AG20443 (cell line): ENCODE data around the gene FIP1L1.

Source experiments
- DNase-seq: peaks from one replicate; pipeline ENCODE4 v3.0.0; 2012; ENCODE audit warnings: low spot score, mixed read lengths

FIP1L1 gene

DNA sequence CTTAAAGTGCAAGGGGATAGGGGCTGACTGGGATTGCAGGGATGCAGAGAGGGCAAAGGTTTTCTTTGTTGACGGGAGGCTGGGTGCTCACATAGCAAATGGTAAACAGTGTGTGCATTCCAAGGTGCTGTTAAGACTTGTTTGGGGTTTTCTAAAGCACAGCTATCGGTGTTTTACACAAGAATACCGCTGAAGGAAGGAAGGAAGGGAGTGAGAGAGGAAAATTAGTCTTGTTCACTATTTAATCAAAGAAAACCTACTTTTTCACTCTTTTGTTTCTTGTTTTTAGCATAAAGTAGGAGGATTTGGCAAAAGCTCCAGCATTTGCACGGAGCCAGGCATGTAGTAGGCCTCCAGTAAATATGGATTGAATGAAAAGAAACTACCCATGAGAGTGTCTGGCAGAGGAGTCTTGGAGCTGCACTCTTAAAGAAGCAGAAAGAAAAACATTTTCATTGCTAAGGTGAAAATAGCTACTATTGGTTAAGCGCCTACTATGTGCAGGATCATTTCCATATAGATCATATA, 99.7 kb downstream of the FIP1L1 start:
- no peak for DNase-seq

GRCh38 chr4:53477636-53478035, 100.2 kb downstream of the FIP1L1 start:
- DNase-seq = no peak

GRCh38 chr4:53478671-53479456, 101.4 kb downstream of the FIP1L1 start:
- peak; percentile 54 for DNase-seq

GRCh38 chr4:53479736-53480525, 102.5 kb downstream of the FIP1L1 start:
- DNase-seq = peak; percentile 62

DNA sequence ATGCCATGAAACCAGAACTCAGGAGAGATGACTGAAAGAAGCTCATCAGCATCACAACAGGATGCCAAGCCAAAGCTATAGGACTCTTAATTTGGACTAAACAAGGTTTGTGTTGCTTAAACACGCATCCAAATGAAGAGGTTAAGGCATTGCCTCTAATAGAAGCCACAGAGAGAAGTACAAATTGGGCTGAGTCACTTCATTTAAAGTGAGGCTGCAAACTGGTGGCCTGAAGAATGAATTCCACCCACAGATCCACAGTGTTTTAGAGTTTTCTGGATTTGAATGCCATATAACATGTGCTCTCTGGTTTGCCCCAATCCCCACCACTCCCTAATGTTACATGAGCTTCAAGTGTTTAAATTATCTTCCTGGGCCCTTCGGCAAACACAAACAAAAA, 103.5 kb downstream of the FIP1L1 start:
- DNase-seq = no peak

GRCh38 chr4:53481586-53481985, 104.1 kb downstream of the FIP1L1 start:
- no peak for DNase-seq

- no peak for DNase-seq
These were observed 105.8 kb downstream of the FIP1L1 start for GRCh38 chr4:53483250-53483649.

- DNase-seq = no peak
These were observed 107.6 kb downstream of the FIP1L1 start for GRCh38 chr4:53484911-53485657.

DNA sequence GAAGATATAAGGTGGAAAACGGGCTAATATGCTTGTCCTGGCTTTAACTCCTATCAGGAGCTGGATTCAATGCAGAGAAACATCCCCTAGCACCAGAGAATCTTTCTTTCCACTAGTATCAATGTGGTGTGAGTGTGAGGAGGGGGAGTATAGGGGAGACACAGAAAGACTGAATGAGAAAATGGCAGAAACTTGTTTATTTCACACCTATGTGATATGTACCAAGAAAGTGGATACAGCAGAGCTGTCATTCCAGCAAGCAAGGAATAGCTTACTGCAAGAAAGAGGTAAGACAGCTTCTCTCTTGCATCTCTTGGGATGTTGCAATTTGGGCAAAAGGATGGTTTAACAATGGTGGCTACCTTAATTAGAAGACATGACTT, 108.2 kb downstream of the FIP1L1 start:
- no peak for DNase-seq

GRCh38 chr4:53487766-53488165, 110.3 kb downstream of the FIP1L1 start:
- DNase-seq = no peak

GRCh38 chr4:53489279-53489889, 111.9 kb downstream of the FIP1L1 start:
- DNase-seq = peak; percentile 42

- DNase-seq = no peak
These were observed 112.9 kb downstream of the FIP1L1 start for GRCh38 chr4:53490161-53490956.

DNA sequence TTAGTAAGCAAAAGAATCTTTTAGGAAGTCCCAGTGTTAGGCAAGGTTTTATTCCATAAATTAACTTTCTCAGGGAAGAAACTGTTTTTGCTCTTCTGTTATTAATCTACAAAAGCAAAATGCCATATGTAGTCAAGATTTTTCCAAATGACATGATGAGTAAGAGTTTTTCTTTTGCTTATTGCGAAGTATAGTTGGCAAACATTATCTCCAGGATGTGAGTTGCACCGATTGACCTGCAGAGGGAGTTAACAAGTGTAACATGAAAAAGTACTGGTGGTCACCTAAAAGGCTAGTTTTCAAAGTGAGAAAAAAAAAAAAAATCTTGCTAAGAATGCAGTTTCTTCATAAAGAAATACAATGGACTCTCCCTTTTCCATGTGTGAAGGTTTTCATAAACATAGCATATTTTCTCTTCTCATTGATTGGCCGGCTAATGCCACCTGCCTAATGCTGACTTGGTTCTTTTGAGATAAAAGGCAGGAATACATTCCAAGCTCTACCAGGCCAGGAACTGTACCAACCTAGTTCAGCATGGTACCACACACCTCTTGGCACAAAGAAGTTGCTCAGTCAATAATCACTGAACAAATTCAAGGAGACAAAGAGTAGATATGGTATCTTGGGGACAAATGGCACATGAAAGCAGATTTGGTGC, 113.7 kb downstream of the FIP1L1 start:
- DNase-seq = peak; percentile 77

- DNase-seq = no peak
These were observed 117.4 kb downstream of the FIP1L1 start for GRCh38 chr4:53494851-53495250.

DNA sequence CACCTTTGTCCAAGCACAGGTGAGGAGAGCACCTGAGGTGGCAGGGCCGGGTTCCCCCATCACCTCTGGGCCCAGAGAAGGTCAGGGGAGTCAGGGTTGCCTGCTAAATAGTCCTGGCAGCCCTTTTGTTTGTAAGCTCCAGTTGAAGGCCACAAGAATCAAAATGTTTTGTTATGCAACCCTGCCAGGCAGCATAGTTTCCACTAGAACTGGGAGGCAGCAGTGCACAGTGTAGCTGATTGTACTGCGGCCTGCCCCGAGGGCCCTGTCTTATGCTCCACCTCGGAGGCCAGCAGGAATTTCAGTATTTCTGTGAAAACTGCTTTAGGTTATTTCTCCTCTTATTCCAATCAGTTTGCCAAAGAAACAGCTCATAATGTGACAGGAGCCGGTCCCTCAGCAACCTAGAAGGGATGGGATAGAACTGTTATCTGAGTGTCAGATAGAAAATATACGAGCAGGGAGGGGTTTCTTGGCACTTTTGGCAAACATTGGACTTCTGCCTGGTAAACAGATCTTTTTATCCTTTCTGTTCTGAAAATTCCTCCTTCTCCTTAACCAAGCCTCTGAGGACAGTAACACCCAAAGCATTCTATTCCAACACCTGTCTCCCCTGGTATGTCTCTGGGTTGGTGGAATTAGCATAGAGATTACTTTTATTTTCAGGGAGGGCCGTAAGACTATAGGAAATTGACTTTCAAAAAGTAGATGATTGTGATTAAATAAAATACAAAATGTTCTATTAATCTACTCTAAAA, 120.2 kb downstream of the FIP1L1 start:
- peak; percentile 91 for DNase-seq

GRCh38 chr4:53498706-53499105, 121.3 kb downstream of the FIP1L1 start:
- no peak for DNase-seq

DNA sequence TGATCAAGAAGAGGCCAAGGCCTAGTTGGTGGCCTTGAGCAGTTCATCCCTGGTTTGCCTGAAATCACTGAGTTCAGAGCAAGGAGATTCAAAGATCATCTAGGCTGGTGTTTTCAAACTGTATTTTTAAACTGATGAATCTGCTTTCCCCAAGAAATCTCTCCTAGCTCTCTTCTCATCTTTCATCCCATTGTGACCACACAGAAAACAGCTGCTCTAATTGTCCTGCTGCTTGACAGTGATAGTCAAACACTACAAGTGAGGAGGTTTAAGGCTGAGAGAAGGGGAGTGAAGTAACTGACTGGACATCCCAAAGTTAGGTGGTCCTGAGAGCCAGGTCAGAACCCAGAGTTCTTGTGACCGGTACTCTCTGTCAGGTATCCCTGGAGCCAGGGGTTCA, 122.3 kb downstream of the FIP1L1 start:
- no peak for DNase-seq

- DNase-seq = no peak
These were observed 123.1 kb downstream of the FIP1L1 start for GRCh38 chr4:53500546-53500945.

- no peak for DNase-seq
These were observed 124.1 kb downstream of the FIP1L1 start for GRCh38 chr4:53501561-53501960.

GRCh38 chr4:53502094-53502493, 124.7 kb downstream of the FIP1L1 start:
- DNase-seq = no peak
